ENCODE results near the gene PTPRD. TPM values are rescaled to one million over a fixed set of nuclear protein-coding genes. Genes with fewer than 3 reads are reported as not detected.
A peak's percentile ranks its signal among the peaks of the same experiment; 100 is the strongest.

PTPRD gene
- total RNA-seq, 1 experiment from 2014 or later: 32.5 TPM

- no peak overlapping the region for H3K4ac ChIP-seq (ENCODE audit: low read depth, low read length)
- H2AFZ ChIP-seq (ENCODE audit: low read length): no peak overlapping the region
- H3K4me3 Mint-ChIP-seq: no peak overlapping the region
- DNase-seq: no peak
- WGBS (ENCODE audit: extremely low coverage, insufficient read length, low lambda C conversion rate): no CpG with 5 or more reads among the region's 1 CpG
- H2BK12ac ChIP-seq (ENCODE audit: insufficient read length, low read depth, low read length): no peak overlapping the region
- H3K27ac ChIP-seq (ENCODE audit: insufficient read length, low read depth, low read length): no peak overlapping the region
- H2BK20ac ChIP-seq (ENCODE audit: low read depth, low read length, poor library complexity, severe bottlenecking): no peak overlapping the region
- H3K56ac ChIP-seq (ENCODE audit: insufficient read length, low read depth, low read length): no peak overlapping the region
- H3K4me1 Mint-ChIP-seq: peaks cover 23 to 32% of the 10 kb centered on the region in 2 experiments
- H3K9me3 ChIP-seq (ENCODE audit: control insufficient read depth, low read depth, low read length): no peaks in the 10 kb centered on the region
- no peak overlapping the region for H3K14ac ChIP-seq (ENCODE audit: insufficient read depth, low read length)
- H4K5ac ChIP-seq (ENCODE audit: insufficient read length, low read depth, low read length): no peak overlapping the region
- H3K23ac ChIP-seq (ENCODE audit: insufficient read length, low read depth, low read length): no peak overlapping the region
- H3K4me1 ChIP-seq (ENCODE audit: insufficient read depth, low read length): no peaks in the 10 kb centered on the region; the same call in 1 of the 2 replicates
- no peak overlapping the region for H2BK5ac ChIP-seq (ENCODE audit: insufficient read length, low read length)
- H4K8ac ChIP-seq (replicated peaks; ENCODE audit: insufficient read length, low read depth, low read length): no peak overlapping the region
- no peaks in the 10 kb centered on the region for H3K27me3 Mint-ChIP-seq (ENCODE audit: low read depth)
- H3K36me3 Mint-ChIP-seq (ENCODE audit: insufficient read depth in 1 of 3, low read depth in 3 of 3): no peaks in the 10 kb centered on the region
- H3K9me3 Mint-ChIP-seq: no peaks in the 10 kb centered on the region
- H2BK120ac ChIP-seq (ENCODE audit: low read depth, low read length, poor library complexity, severe bottlenecking): no peak overlapping the region
- no peak overlapping the region for H2AK5ac ChIP-seq (ENCODE audit: insufficient read length, low read length)
- no peak for TF ChIP-seq CTCF (conservative IDR thresholded peaks at IDR 0.05)
- no peak overlapping the region for H3K4me2 ChIP-seq (ENCODE audit: insufficient read depth, insufficient read length, low read length)
- H3K18ac ChIP-seq (ENCODE audit: insufficient read length, low read depth, low read length): no peak overlapping the region
- H3K27me3 ChIP-seq (ENCODE audit: insufficient read depth, low read length): no peaks in the 10 kb centered on the region
- H3K9ac ChIP-seq (ENCODE audit: extremely low read depth, insufficient read length, low read length): no peak overlapping the region
- no peak overlapping the region for H4K91ac ChIP-seq (ENCODE audit: insufficient read length, low read depth, low read length)
- no peaks in the 10 kb centered on the region for H3K79me2 ChIP-seq (ENCODE audit: insufficient read depth, low read length)
- no peaks in the 10 kb centered on the region for H4K20me1 ChIP-seq (ENCODE audit: control insufficient read depth, insufficient read depth, insufficient read length)
- H3K27ac Mint-ChIP-seq: peak overlapping the region in 1 of 3 experiments; percentile 63; a peak in 1 of 7 replicates
- no peaks in the 10 kb centered on the region for H3K79me1 ChIP-seq (ENCODE audit: insufficient read depth, low read depth, low read length, poor library complexity, severe bottlenecking)
- no peak overlapping the region for H2BK15ac ChIP-seq (ENCODE audit: low read depth, low read length)
- H3K23me2 ChIP-seq (ENCODE audit: insufficient read length, low read depth, low read length, poor library complexity, severe bottlenecking): no peaks in the 10 kb centered on the region
- H3T11ph ChIP-seq (ENCODE audit: low read length): no peak overlapping the region
Observed at GRCh38 chr9:8706998-8707397, 1905.8 kb downstream of the PTPRD start.

Data from H9 (cell line).